HCT116 (cell line): Measurements from ENCODE around the gene EXOSC7.

ENCODE experiments used
- EZH2 ChIP-seq: fragments of 200-600 bp; sonication (generic); IDR thresholded peaks from 2 replicates; pipeline ENCODE4 v1.6.1; 2017; ENCODE audit warnings: antibody characterized with exemption, mixed run types
- SP1 ChIP-seq: IDR thresholded peaks from 2 replicates; pipeline ENCODE4 v1.6.1; 2012; ENCODE audit warnings: low read depth
- TCF7L2 ChIP-seq: IDR thresholded peaks from 2 replicates; pipeline ENCODE4 v1.7.0; 2011; ENCODE audit warnings: borderline replicate concordance, inconsistent platforms; ENCODE audit not compliant: insufficient read depth, insufficient read length; ENCODE audit errors: extremely low read depth
- TF ChIP-seq, protein P1 (sequence below), 3 experiments: fragments of 200-600 bp in 1 of 3; sonication (generic) in 1 of 3; IDR thresholded peaks in 2 of 3; conservative IDR thresholded peaks in 1 of 3; 2 replicates each; pipeline ENCODE4 v1.5.1; 2012 to 2017; ENCODE audit warnings: low read depth in 2 of 3, low read length in 2 of 3, antibody characterized with exemption in 1 of 3, borderline replicate concordance in 1 of 3, control low read depth in 1 of 3, mild to moderate bottlenecking in 1 of 3, mixed read lengths in 1 of 3, mixed run types in 1 of 3, moderate library complexity in 1 of 3; ENCODE audit not compliant: insufficient read depth in 1 of 3
- TF ChIP-seq, protein P2 (sequence below): IDR thresholded peaks from 2 replicates; pipeline ENCODE4 v1.6.1; 2012

DNA sequence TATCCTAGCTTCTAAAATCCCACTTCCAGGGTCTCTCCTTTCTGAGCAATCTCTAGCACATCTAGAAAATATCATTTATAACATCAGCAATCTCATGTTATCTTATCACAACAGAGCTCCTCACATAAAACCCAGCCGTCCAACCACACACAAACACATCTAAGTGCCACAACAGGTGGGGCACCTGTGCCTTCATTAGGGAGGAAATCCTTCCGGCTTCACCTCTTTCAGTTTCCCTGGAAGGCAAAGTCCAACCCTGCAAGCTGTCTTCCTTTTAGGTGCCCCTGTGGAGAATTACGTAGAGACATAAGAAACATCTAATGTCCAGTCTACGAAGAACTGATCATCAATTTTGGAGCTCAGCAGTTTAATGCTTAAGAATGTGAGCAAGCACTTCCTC, 1.6 kb upstream of the EXOSC7 start:
- no peak for TF ChIP-seq SP1
- no peak for TF ChIP-seq TCF7L2
- no peak for TF ChIP-seq EZH2
- TF ChIP-seq, protein P1, sequence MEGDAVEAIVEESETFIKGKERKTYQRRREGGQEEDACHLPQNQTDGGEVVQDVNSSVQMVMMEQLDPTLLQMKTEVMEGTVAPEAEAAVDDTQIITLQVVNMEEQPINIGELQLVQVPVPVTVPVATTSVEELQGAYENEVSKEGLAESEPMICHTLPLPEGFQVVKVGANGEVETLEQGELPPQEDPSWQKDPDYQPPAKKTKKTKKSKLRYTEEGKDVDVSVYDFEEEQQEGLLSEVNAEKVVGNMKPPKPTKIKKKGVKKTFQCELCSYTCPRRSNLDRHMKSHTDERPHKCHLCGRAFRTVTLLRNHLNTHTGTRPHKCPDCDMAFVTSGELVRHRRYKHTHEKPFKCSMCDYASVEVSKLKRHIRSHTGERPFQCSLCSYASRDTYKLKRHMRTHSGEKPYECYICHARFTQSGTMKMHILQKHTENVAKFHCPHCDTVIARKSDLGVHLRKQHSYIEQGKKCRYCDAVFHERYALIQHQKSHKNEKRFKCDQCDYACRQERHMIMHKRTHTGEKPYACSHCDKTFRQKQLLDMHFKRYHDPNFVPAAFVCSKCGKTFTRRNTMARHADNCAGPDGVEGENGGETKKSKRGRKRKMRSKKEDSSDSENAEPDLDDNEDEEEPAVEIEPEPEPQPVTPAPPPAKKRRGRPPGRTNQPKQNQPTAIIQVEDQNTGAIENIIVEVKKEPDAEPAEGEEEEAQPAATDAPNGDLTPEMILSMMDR (IDR thresholded peaks at IDR 0.05 in 2 of 3, conservative IDR thresholded peaks at IDR 0.05 in 1 of 3; ENCODE audit: borderline replicate concordance in 1 of 3, insufficient read depth in 1 of 3, low read depth in 2 of 3, low read length in 2 of 3), result no peak
- TF ChIP-seq, protein P2, sequence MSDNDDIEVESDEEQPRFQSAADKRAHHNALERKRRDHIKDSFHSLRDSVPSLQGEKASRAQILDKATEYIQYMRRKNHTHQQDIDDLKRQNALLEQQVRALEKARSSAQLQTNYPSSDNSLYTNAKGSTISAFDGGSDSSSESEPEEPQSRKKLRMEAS, result no peak
